HFF-Myc (cell line): Measurements from ENCODE around the gene SNCG.

Experiments
- DNase-seq: peaks from one replicate; pipeline ENCODE4 v3.0.0-alpha.2; 2011; ENCODE audit warnings: low read depth; ENCODE audit errors: extremely low read depth
- H3K4me3 ChIP-seq: replicated peaks from 2 replicates; pipeline ENCODE4 v1.5.1; 2011; ENCODE audit warnings: low read depth, mild to moderate bottlenecking, control low read depth, low read length
- TF ChIP-seq, protein P1 (sequence below): IDR thresholded peaks from 2 replicates; pipeline ENCODE4 v1.5.1; 2012; ENCODE audit warnings: mild to moderate bottlenecking, low read depth, low read length, control low read depth; ENCODE audit errors: missing control alignments

The SNCG gene

GRCh38 chr10:86962136-86962980 lies 4.0 kb downstream of the SNCG start:
- H3K4me3 ChIP-seq: no peak overlapping the region
- no peak for DNase-seq
- TF ChIP-seq, protein P1, sequence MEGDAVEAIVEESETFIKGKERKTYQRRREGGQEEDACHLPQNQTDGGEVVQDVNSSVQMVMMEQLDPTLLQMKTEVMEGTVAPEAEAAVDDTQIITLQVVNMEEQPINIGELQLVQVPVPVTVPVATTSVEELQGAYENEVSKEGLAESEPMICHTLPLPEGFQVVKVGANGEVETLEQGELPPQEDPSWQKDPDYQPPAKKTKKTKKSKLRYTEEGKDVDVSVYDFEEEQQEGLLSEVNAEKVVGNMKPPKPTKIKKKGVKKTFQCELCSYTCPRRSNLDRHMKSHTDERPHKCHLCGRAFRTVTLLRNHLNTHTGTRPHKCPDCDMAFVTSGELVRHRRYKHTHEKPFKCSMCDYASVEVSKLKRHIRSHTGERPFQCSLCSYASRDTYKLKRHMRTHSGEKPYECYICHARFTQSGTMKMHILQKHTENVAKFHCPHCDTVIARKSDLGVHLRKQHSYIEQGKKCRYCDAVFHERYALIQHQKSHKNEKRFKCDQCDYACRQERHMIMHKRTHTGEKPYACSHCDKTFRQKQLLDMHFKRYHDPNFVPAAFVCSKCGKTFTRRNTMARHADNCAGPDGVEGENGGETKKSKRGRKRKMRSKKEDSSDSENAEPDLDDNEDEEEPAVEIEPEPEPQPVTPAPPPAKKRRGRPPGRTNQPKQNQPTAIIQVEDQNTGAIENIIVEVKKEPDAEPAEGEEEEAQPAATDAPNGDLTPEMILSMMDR: no peak

DNA sequence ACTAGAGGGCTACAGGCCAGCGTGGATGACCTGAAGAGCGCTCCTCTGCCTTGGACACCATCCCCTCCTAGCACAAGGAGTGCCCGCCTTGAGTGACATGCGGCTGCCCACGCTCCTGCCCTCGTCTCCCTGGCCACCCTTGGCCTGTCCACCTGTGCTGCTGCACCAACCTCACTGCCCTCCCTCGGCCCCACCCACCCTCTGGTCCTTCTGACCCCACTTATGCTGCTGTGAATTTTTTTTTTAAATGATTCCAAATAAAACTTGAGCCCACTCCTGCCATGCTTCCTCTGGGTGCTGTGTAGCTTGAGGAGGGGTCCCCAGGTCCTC lies 4.5 kb downstream of the SNCG start:
- DNase-seq: no peak
- no peak overlapping the region for H3K4me3 ChIP-seq
- TF ChIP-seq, protein P1: no peak

GRCh38 chr10:86963341-86963919 lies 5.0 kb downstream of the SNCG start:
- TF ChIP-seq, protein P1: no peak
- no peak overlapping the region for H3K4me3 ChIP-seq
- no peak for DNase-seq

DNA sequence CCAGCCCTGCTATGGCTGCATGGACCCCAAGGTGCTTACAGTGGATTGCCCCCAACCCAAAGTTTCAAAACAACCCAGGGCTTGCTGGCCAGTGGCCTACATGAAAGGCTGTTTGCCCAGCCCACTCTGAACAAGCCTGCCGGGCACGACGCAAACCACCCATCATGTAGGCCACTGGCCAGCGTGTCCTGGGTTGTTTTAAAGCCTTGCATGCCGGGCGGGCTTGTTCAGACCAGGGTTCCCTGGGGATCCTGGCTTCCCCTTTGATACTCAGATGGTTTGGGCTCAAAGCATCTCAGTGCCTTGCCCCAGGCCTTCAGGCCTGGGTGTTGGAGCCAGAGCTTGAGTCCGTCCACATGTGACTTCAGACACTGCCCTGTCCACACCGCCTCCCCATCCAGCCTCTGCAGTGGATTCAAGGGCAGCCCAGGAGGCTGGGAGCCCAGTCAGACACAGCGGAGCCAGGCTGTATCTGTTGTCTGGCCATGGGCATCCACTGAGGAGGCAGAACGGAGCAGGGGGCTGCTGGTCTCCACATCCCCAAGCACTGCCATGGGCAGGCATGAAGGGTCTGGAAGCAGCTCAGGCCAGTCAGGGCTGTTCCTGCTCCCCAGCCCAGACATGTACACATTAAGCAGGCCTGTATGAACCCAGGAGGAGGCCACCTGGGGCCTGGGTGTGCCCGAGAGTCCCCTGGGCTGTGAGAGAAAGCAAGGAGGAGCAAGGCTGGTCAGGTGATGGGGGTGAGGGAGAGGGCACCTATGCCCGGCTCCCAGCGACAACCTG lies 5.9 kb downstream of the SNCG start:
- TF ChIP-seq, protein P1: no peak
- H3K4me3 ChIP-seq: no peak overlapping the region
- no peak for DNase-seq

DNA sequence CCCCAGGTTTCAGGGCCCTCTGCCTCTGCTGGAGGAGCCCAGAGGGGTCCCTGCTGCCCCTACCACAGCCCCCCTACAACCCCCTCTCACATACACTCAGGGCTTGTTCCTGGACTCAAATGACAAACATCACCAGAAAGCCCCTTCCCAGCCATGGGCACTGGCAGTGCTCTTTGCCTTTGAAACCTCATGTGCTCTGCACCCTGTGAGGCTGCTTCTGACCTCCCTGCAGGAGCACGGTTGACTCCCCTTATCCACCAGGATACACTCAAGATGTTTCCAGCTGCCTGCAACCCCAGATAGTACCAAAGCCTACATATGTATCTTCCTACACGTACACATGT lies 6.4 kb downstream of the SNCG start:
- no peak for DNase-seq
- no peak overlapping the region for H3K4me3 ChIP-seq
- TF ChIP-seq, protein P1: no peak

- no peak for DNase-seq
- TF ChIP-seq, protein P1: no peak
- H3K4me3 ChIP-seq: no peak overlapping the region
These were observed 7.7 kb downstream of the SNCG start for GRCh38 chr10:86965986-86966654.
